GM11168 (cell line): ENCODE results near the gene RELA.
"Not testable (repeated sequence)": the region's sequence is repeated elsewhere in the genome, so short reads cannot be mapped to it uniquely, and the experiment has no call there.

Source experiments
- in situ Hi-C: fragments of 300-500 bp; cut with MboI; formaldehyde crosslinking; loops from one replicate; pipeline ENCODE4 v1.12.0; 2022; ENCODE audit warnings: low sequenced_read_pairs; ENCODE audit not compliant: unreplicated experiment

The RELA gene

DNA sequence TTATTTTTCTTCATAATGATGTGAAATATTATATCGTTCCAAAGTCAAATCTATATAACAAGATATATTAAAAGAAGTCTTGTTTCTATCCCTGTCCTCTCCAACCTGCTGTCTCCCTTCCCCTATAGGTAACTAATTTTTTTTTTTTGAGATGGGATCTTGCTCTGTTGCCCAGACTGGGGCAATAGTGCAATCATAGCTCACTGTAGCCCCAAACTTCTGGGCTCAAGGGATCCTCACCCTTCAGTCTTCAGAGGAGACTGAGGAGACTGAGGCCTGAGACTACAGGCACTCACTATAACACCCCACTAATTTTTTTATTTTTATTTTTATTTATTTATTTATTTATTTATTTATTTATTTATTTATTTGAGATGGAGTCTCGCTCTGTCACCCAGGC, 10.3 kb upstream of the RELA start:
- in situ Hi-C loops, result no loop called here

DNA sequence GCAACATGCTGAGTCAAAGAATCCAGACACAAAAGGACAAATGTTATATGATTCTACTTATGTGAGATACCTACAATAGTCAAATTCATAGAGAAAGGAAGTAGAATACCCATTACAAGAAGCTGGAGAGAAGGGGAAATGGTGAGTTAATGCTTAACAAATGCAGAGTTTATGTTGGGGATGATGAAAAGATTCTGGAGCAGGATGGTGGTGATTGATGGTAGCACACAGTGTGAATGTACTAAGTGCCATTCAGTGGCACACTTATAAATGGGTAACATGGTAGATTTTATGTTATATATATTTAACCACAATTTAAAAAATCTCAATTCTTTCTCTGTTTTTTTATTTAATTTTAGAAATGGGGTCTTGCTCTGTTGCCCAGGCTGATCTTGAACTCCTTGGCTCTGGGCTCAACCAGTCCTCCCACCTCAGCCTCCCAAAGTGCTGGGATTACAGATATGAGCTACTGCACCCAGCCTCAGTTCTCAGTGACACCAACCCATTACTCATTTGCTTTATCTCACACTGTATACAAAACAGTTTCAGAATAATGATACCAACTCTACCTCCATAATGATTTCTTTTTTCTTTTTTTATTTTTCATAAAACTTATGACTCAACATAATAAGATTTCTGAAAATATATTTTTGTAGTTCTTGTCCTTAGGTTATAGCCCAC, 9.6 kb upstream of the RELA start:
- in situ Hi-C loops, result no loop called here

DNA sequence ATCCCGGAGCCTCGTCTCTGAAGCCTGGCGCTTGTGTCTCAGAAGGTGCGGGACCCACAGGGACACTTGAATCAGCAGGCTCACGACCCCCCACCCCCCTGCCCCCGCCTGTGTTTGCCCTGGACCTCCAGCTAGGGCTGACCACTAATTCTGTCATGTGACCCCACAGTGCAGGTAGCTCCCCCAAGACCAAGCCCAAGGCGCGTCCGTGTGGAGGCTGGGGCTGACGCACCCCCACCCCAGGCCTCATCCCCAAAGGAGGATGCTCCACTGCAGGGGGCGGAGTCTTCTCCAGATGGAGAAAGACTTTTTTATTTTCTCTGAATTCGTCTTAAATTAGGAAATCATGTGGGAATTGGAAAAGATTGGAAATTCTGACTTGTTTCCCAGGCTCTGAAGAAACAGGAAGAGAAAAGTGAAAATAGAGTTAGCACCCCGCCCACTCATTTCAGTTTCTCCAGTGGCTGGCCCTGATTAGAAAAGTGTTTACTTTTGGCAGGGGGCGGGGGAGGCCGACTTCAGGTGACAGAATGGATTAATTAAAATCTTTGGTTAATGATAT, 1.0 kb upstream of the RELA start:
- in situ Hi-C loops, result no loop called here

DNA sequence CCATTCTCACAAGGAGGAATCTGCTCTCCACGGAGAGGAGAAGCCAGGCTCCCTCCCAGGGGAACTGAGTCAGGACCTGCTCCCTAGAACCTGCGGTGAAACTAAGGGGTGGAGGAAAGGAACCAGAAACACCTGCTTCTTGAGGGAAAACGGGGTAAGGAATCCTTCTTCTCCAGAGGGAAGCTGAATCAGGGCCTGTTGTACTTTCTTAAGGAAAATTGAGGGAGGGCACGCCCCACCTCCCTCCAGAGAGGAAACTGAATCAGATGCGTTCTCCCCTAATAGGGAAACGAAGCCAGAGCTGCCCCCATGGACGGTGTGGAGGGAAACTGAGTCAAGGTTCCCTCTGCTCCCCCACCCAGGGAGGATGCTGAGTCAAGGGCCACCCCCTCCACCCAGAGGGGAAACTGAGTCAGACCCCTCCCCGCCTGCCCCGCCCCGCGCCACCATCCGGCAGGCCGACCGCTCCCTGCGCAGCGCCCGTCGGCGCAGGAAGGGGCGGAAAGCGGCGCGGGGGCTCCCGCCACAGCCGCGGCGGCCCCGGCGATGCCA, 393 bp downstream of the RELA start:
- in situ Hi-C loops, result no loop called here

DNA sequence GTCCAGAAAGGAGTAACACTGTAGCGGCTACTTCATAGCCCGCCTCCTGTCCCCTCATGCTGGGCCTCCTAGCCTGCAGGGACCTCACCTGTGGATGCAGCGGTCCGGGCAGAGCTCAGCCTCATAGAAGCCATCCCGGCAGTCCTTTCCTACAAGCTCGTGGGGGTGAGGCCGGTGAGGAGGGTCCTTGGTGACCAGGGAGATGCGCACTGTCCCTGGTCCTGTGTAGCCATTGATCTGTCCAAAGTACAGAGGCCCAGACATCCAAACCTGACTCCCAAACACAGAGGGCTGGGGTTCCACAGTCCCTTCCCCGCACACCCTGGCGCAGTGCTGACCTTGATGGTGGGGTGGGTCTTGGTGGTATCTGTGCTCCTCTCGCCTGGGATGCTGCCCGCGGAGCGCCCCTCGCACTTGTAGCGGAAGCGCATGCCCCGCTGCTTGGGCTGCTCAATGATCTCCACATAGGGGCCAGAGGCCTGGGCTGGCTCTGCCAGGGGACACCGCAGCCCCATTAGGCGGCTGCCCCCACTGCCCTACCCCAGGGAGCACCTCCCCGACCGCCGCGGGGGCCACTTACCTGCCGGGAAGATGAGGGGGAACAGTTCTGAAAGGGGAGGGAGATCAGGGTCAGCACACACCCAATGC, 993 bp downstream of the RELA start:
- in situ Hi-C loops, result no loop called here

DNA sequence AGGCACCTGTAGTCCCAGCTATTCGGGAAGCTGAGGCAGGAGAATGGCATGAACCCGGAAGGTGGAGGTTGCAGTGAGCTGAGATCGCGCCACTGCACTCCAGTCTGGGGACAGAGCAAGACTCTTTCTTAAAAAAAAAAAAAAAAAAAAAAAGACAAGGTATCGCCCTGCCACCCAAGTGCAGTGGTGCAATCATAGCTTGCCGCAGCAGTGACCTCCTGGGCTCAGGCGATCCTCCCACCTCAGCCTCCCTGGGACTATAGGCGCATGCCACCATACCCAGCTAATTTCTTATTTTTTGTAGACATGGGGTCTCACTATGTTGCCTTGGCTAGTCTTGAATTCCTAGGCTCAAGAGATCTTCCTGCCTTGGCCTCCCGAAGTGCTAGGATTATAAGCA, 1.8 kb downstream of the RELA start:
- in situ Hi-C loops, result not testable (repeated sequence)

DNA sequence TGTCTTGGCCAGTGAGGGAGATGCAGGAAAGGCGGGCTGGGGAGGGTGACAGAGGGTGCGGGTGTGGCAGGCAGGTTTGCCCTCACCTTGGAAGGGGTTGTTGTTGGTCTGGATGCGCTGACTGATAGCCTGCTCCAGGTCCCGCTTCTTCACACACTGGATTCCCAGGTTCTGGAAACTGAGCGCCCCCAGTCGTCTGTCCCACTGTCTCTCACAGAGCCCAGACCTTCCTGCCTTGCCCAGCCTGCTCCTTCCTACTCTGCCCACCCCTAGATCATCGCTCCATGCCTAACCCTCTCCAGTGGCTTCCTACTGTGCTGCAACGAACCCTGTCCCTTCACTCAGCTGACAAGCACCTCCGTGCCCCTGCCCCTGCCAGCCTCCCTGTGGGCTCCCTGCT, 2.7 kb downstream of the RELA start:
- in situ Hi-C loops, result no loop called here

DNA sequence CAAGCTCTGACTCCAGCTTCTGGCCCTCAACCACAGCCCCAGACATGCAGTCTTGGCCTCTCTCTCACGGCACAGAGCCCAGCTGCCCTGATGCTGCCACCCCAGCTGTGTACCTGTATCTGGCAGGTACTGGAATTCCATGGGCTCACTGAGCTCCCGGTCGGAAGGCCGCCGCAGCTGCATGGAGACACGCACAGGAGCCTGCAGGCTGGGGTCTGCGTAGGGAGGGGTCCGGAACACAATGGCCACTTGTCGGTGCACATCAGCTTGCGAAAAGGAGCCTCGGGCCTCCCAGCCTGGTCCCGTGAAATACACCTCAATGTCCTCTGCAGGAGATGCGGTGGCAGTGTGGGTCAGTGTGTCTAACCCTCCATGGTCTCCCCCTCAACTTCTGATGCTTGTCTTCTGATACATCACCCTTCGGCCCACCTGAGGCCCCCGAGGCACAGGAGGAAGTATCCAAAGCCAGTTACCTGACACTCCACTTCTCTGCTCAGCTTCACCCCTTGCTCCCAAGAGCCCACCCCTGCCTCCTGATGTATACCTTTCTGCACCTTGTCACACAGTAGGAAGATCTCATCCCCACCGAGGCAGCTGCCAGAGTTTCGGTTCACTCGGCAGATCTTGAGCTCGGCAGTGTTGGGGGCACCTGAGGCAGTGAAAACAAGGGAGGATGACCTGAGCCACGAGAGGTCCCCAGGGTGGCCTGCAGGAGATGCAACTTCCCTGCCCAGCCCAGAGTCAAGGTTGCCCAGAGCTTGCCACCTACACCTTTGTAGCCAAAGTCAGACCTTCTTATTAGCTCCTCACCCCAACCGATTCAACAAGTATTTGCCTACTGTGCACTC, 4.3 kb downstream of the RELA start:
- in situ Hi-C loops, result no loop called here

DNA sequence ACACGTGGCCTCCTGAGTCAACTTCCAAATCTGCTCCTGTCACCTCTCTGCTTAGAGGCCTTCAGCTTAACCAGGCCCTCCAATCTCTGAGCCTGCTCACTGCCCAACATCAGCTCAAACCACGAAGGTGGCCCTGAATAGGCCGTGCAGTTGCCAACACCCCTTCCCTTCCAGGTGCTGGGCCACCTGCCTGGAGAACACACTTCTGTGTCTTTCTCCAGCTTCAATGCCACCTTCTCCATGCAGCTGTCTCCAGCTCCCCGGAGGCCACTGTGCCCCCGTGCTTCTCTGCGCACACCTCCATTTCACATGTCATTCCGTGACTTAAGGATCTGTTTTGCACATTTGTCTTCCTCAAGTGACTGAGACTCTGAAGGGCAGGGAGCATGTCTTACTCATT, 5.3 kb downstream of the RELA start:
- in situ Hi-C loops, result no loop called here

DNA sequence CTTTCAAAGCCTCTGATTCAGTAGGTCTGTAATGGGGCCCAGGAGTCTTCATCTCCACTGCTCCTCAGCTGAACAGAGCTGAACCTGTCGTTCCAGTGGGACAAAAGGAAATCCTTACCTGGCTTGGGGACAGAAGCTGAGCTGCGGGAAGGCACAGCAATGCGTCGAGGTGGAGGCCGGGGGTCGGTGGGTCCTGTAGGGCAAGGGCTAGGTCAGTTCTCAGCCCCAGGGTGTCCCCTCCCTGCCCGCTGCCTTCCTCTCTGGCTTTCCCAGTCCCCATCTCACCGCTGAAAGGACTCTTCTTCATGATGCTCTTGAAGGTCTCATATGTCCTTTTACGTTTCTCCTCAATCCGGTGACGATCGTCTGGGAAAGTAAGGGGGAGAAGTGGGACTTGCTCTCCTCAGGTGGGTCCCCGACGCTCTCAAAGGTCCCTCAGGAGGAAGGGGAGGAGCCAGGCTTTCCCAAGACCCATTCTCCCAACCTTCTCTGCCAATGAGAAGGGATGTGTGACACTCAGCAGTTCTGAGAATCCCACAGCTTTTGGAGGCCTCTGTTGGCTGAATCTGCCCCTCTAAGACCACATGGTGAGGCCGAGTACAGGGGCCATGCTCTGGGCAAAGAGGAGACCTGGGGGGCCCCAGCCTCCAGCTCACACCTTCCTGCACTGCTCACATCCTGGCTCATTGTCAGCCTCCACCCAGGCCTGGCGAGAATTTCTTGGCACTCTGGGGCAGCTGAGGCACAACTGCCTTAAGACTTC, 7.0 kb downstream of the RELA start:
- in situ Hi-C loops, result no loop called here

DNA sequence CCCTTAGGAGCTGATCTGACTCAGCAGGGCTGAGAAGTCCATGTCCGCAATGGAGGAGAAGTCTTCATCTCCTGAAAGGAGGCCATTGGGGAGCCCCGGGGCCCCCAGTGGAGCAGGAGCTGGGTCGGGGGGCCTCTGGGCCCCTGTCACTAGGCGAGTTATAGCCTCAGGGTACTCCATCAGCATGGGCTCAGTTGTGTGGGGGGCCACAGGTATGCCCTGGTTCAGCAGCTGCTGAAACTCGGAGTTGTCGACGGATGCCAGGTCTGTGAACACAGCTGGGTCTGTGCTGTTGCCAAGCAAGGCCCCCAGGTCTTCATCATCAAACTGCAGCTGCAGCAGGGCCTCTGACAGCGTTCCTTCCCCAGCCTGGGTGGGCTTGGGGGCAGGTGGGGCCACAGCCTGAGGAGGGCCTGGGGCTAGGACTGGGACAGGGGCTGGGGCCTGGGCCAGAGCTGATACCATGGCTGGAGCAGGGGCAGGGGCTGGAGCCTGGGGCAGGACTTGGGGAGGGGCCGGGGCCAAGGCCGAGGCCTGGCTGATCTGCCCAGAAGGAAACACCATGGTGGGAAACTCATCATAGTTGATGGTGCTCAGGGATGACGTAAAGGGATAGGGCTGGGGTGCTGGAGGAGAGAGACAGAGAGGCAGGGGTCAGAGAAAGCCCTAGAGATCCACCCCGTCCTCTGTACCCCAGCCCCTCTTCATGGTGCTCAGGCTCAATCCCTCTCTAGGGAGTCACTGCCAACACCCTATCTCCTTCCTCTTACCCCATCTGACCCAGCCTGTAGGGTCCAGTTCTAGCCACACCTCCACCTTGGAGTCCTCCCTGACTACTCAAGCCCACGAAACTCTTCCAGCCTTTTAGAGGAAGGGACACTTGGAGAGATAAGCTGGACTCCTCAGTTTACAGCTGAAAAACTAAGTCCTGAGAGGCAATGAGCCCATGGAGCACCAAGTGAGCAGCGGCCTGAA, 8.1 kb downstream of the RELA start:
- in situ Hi-C loops, result no loop called here

DNA sequence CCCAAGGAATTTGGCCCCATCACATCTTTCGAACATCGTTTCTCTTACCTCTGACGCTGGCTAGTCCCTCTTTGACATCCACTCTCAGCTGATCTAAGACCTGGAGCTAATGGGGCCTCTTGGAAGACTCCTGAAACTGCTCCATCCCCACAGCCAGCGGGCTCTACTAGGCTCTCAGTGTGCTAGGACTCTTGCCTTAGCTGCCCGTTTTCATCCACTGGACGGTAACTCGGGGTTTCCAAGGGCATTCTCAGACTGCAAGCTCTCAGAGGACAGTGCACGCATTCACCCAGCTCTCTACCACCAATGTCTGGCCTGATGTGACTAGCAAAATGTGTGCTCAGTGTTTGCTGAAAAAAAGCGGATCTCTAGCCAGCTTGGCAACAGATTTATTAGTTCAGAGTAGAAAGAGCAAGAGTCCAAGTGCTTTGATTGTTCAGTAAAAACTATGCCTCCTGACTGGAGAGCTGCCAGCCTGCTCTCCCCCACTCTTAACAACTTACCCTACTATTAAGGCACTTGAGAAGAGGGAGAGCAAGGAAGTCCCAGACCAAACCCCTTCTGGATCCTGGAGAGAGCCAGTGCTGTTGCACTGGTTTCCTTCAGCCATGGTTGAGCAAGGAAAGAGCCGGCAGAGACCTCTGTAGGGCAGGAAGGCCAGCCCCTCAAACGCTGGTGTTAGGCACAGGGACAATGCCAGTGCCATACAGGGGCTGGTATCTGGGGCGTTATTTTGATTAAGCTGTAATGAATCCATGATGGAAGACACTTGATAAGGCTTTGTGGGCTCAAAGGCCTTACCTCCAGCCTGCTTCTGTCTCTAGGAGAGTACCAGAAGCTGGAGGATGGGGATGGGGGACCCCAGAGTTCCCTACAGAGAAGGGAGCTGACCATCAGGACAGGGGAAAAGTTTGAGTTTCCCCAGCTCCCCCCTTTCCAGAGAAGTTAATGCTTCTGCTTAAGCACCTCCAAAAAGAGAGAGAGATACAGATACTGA, 9.2 kb downstream of the RELA start:
- in situ Hi-C loops, result no loop called here

DNA sequence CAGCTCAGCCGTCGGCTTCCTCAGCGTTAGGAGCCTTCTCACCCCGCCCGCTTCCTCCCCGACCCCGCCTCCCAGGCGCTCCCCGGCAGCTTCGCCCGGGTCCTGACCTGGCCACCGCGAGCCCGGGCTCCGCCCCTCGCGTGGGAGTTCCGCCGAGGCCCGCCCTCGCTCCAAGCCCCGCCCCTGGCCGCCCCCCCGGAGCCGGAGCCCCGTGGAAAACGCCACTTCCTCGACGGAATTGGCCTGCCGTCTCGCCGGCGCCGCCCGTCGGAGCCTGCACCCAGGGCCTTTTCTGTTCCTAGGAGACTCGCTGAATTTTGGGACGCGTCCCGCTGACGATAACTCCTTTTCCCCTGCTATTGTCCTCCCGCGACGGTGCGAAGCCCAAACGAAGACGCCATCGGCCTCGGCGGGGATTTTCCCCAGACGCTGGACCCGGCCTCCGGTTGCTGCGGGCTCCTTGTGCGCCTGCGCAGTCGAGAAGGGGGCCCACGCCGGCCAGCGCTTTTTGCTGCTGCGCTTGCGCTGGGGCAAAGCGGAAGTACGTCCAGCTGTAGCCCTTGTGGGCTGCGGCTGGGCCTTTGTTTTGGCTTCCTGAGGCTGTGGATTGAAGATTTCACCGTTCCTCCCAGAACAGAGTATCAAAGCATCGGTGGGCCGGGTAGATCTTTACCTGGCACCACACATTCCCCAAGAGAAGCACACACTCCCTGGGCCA, 10.0 kb downstream of the RELA start:
- in situ Hi-C loops, result no loop called here

DNA sequence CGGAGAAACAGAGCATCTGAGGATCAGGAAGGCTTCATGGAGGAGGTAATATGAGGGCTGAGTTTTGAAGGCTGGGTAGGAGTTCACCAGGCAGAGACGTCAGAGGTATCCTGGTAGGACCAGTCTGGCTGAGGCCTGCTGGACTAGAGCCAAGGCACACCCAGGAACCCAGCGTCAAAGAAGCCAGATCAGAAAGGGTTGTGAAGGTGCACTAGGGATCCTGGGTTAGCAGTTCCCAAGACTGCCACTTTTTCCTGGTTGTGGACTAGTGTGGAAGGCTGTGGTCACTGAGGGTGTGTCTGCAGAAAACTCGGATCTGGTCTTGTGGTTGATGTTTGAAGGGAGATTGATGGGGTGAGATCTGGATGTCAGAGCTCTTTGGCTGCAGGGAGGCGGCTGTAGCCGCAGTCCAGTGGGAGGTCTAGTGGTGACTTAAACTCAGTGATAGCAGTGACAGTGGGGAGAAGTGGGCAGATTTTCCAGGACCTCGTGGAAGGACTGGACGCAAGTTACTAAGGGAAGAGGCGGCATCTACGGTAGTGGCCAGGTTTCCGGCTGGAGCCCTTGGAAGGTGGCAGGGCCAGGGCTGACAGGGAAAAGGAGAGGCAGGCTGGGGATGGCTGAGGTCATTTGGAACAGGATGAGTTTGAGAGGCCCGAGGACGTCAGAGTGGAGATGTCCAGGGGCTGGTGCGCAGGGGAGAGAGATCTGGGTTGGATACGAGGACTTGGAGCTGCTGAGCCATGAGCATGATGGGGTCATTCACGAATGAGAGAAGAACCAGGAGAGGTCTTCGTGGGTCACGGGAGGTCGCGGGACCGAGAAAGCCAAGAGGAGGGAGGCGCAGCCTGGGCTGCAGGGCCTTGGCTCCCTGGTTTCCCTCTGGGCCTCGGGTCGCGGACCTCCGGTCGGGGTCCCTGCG, 10.9 kb downstream of the RELA start:
- in situ Hi-C loops, result no loop called here

DNA sequence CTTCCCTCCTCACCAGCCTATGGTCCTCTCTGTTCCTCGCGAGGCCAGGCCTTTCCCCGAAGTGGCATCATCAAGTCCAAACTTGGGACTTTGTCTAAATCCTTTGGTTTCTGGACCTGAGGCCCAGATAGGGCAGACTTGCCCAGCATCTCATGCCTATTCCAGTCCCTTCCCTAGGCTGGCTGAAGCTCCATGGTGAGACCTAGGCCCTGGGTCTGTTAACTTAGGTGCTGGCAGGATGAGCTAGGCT, 11.5 kb downstream of the RELA start:
- in situ Hi-C loops, result no loop called here

DNA sequence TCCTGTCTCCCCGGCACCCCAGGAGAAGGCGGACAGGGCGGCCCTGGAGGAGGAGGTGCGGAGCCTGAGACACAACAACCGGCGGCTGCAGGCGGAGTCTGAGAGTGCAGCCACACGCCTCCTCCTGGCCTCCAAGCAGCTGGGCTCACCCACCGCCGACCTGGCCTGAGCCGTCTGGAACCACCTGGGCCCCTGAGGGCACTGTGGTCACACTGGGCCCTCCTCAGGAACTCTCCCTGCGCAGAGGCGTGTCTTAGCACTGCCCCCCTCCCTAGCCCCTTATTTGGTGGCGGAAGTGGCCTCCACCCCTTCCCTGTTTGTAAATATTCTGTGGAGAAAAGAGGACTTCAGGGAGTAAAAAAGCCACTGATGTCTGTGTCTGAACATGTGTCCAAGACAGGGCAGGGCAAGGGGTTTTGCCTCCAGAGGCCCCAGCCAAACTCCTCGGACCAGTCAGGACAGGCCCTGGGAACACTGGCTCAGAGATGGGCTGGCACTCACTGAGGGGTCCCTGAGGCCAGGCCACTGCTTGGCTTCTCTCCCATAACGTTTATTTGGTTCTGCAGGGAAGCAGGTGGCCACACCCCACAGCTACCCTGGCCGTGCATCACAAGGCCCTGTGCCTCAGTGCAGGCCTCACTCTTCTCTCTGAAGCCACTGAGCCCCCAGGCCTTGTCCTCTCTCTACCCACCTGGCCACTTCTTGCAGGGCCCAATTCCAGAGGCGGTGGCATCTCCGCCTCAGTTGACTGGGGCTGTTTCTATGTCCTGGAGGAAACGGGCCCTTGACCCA, 12.0 kb downstream of the RELA start:
- in situ Hi-C loops, result no loop called here
